Panc1 (cell line): ENCODE results near the gene RPEL1.

Source experiments
- CTCF ChIP-seq: fragments of 450-650 bp; IDR thresholded peaks from 2 replicates; pipeline ENCODE4 v1.5.1; 2017; ENCODE audit warnings: mild to moderate bottlenecking
- POLR2AphosphoS5 ChIP-seq: IDR thresholded peaks from 2 replicates; pipeline ENCODE4 v1.6.1; 2012; ENCODE audit warnings: mild to moderate bottlenecking, low read depth, low read length, moderate library complexity
- SIN3A ChIP-seq: IDR thresholded peaks from 2 replicates; pipeline ENCODE4 v1.6.1; 2012; ENCODE audit warnings: low read depth, mild to moderate bottlenecking, low read length, moderate library complexity, borderline replicate concordance; ENCODE audit not compliant: insufficient read depth
- TF ChIP-seq, protein P1 (sequence below), 2 experiments: IDR thresholded peaks; 2 replicates each; pipeline ENCODE4 v1.6.1; 2011 to 2012; ENCODE audit warnings: low read depth in 2 of 2, control low read depth in 1 of 2, low read length in 1 of 2, mild to moderate bottlenecking in 1 of 2, moderate library complexity in 1 of 2; ENCODE audit not compliant: insufficient read depth in 1 of 2

DNA sequence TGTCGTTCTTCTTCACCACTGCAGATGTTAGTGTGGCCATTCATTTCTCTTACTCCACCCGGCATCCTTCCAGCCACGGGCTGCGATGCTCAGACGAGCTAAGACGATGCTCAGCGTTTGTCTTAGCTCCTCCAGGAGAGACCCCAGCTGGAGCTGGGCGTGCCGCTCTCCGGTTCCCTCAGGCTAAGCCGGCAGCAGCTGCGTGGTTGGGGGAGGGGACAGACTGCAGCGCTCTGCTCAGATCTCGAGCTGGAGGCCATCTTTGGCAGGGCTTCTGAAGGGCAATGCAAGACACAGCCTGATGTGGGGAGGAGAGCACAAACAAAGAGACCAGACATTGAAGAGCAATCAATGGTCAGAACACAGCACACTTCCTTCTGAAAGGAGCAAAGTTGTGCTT is 36.1 kb downstream of the RPEL1 start:
- TF ChIP-seq CTCF, result no peak
- TF ChIP-seq POLR2AphosphoS5, result no peak
- no peak for TF ChIP-seq SIN3A
- TF ChIP-seq, protein P1, sequence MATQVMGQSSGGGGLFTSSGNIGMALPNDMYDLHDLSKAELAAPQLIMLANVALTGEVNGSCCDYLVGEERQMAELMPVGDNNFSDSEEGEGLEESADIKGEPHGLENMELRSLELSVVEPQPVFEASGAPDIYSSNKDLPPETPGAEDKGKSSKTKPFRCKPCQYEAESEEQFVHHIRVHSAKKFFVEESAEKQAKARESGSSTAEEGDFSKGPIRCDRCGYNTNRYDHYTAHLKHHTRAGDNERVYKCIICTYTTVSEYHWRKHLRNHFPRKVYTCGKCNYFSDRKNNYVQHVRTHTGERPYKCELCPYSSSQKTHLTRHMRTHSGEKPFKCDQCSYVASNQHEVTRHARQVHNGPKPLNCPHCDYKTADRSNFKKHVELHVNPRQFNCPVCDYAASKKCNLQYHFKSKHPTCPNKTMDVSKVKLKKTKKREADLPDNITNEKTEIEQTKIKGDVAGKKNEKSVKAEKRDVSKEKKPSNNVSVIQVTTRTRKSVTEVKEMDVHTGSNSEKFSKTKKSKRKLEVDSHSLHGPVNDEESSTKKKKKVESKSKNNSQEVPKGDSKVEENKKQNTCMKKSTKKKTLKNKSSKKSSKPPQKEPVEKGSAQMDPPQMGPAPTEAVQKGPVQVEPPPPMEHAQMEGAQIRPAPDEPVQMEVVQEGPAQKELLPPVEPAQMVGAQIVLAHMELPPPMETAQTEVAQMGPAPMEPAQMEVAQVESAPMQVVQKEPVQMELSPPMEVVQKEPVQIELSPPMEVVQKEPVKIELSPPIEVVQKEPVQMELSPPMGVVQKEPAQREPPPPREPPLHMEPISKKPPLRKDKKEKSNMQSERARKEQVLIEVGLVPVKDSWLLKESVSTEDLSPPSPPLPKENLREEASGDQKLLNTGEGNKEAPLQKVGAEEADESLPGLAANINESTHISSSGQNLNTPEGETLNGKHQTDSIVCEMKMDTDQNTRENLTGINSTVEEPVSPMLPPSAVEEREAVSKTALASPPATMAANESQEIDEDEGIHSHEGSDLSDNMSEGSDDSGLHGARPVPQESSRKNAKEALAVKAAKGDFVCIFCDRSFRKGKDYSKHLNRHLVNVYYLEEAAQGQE (IDR thresholded peaks at IDR 0.05; ENCODE audit: insufficient read depth in 1 of 2, low read depth in 2 of 2, low read length in 1 of 2), result 0 out of 4 replicates have a peak, but pooled peaks of 1 of the 2 experiments have one; percentile 42
